HCT116 (cell line): ENCODE data around the gene LARP1.

Source experiments
- CBX3 ChIP-seq: IDR thresholded peaks from 2 replicates; pipeline ENCODE4 v1.6.1; 2012; ENCODE audit warnings: low read depth
- CEBPB ChIP-seq: IDR thresholded peaks from 2 replicates; pipeline ENCODE4 v1.6.1; 2012; ENCODE audit warnings: low read depth
- CTCF ChIP-seq, 3 experiments: fragments of 200-600 bp in 1 of 3; sonication (generic) in 1 of 3; IDR thresholded peaks in 2 of 3; conservative IDR thresholded peaks in 1 of 3; 2 replicates each; pipeline ENCODE4 v1.5.1; 2012 to 2017; ENCODE audit warnings: low read depth in 2 of 3, low read length in 2 of 3, antibody characterized with exemption in 1 of 3, borderline replicate concordance in 1 of 3, control low read depth in 1 of 3, mild to moderate bottlenecking in 1 of 3, mixed read lengths in 1 of 3, mixed run types in 1 of 3, moderate library complexity in 1 of 3; ENCODE audit not compliant: insufficient read depth in 1 of 3
- EGR1 ChIP-seq: IDR thresholded peaks from 2 replicates; pipeline ENCODE4 v1.6.1; 2012; ENCODE audit warnings: low read depth
- EZH2 ChIP-seq: fragments of 200-600 bp; sonication (generic); IDR thresholded peaks from 2 replicates; pipeline ENCODE4 v1.6.1; 2017; ENCODE audit warnings: antibody characterized with exemption, mixed run types
- JUND ChIP-seq: IDR thresholded peaks from 2 replicates; pipeline ENCODE4 v1.6.1; 2012
- POLR2A ChIP-seq: IDR thresholded peaks from 2 replicates; pipeline ENCODE4 v1.7.0; 2011; ENCODE audit warnings: borderline replicate concordance; ENCODE audit not compliant: insufficient read depth, insufficient read length; ENCODE audit errors: extremely low read depth
- POLR2AphosphoS5 ChIP-seq: IDR thresholded peaks from 2 replicates; pipeline ENCODE4 v1.6.1; 2011; ENCODE audit warnings: mild to moderate bottlenecking, low read depth, low read length, moderate library complexity
- RAD21 ChIP-seq: IDR thresholded peaks from 2 replicates; pipeline ENCODE4 v1.6.1; 2012; ENCODE audit warnings: low read depth, mild to moderate bottlenecking
- REST ChIP-seq: IDR thresholded peaks from 2 replicates; pipeline ENCODE4 v1.6.1; 2012; ENCODE audit warnings: low read depth
- ZBTB33 ChIP-seq: IDR thresholded peaks from 2 replicates; pipeline ENCODE4 v1.6.1; 2011; ENCODE audit warnings: mild to moderate bottlenecking, low read length, moderate library complexity; ENCODE audit not compliant: insufficient replicate concordance; ENCODE audit errors: extremely low read depth
- ZFX ChIP-seq: fragments of 450-650 bp; IDR thresholded peaks from 2 replicates; pipeline ENCODE4 v1.6.1; 2017
- ZNF274 ChIP-seq: fragments of 200-500 bp; sonication (Bioruptor generic); IDR thresholded peaks from 2 replicates; pipeline ENCODE4 v1.6.1; 2014; ENCODE audit warnings: mild to moderate bottlenecking, low read depth, low read length, inconsistent platforms

DNA sequence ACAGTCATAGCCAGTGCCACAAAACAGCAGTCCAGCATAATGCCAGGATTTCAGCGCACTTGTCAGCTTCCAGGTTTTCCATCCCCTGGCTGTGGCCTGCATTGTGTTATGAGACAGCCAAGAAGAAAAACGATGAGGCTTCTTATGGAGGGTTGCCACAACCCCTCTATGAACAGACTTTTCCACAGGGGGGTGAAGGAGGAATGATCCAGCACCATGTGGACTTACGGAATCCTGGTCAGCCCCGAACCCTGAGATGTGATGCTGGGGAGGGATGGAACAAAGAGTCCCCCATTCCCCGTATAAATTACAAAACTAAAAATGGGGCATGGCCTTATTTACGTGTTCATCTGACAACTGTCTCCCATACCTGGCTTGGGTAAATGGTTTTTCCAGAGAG is 62.6 kb downstream of the LARP1 start:
- TF ChIP-seq EZH2 = no peak
- TF ChIP-seq JUND = no peak
- no peak for TF ChIP-seq REST
- no peak for TF ChIP-seq CTCF (IDR thresholded peaks at IDR 0.05 in 2 of 3, conservative IDR thresholded peaks at IDR 0.05 in 1 of 3; ENCODE audit: borderline replicate concordance in 1 of 3, insufficient read depth in 1 of 3, low read depth in 2 of 3, low read length in 2 of 3)
- TF ChIP-seq POLR2A = no peak
- TF ChIP-seq POLR2AphosphoS5 = no peak
- TF ChIP-seq EGR1 = no peak
- no peak for TF ChIP-seq RAD21
- no peak for TF ChIP-seq ZBTB33
- TF ChIP-seq CBX3 = no peak
- no peak for TF ChIP-seq CEBPB
- TF ChIP-seq ZFX = no peak
- TF ChIP-seq ZNF274 = no peak
